ENCODE results near the gene PDE6G. TPM values are rescaled to one million over a fixed set of nuclear protein-coding genes. Genes with fewer than 3 reads are reported as not detected.

PDE6G gene
- total and polyA plus RNA-seq, 2 of the 13 experiments (the other 11 are each of a cell fraction or from before 2014, with no cell fraction given) = 1.4 to 6.7 TPM

GRCh38 chr17:81636505-81637288, 19.6 kb downstream of the PDE6G start, which contains the start of the genes NPLOC4 and TSPAN10 (continued):
- no peak for TF ChIP-seq CEBPZ (IDR thresholded peaks at IDR 0.05; ENCODE audit: low read length)
- peak; percentile 90 for TF ChIP-seq RELA (CRISPR knock-in tag; IDR thresholded peaks at IDR 0.05)
- no peak; the same call in 1 of the 2 replicates for TF ChIP-seq ATF7-NPFF (CRISPR knock-in tag; IDR thresholded peaks at IDR 0.05; ENCODE audit: low read depth)
- no peak for TF ChIP-seq JUNB (CRISPR knock-in tag; IDR thresholded peaks at IDR 0.05; ENCODE audit: borderline replicate concordance)
- no peak for TF ChIP-seq ZFP36L1 (CRISPR knock-in tag; IDR thresholded peaks at IDR 0.05)
- no peak for TF ChIP-seq ZSCAN5A (CRISPR knock-in tag; IDR thresholded peaks at IDR 0.05; ENCODE audit: borderline replicate concordance)
- TF ChIP-seq MLX (CRISPR knock-in tag; IDR thresholded peaks at IDR 0.05) = peak; percentile 58; the same call in 1 of the 2 replicates
- no peak for TF ChIP-seq ZFP41 (CRISPR knock-in tag; IDR thresholded peaks at IDR 0.05; ENCODE audit: borderline replicate concordance)
- peak; percentile 57; the same call in 1 of the 2 replicates for TF ChIP-seq ZNF629 (CRISPR knock-in tag; conservative IDR thresholded peaks at IDR 0.05)
- no peak; the same call in 1 of the 2 replicates for TF ChIP-seq CREBL2 (CRISPR knock-in tag; IDR thresholded peaks at IDR 0.05; ENCODE audit: borderline replicate concordance)
- no peak for TF ChIP-seq SMC3 (IDR thresholded peaks at IDR 0.05; ENCODE audit: low read length)
- TF ChIP-seq MTA1 (CRISPR knock-in tag; IDR thresholded peaks at IDR 0.05; ENCODE audit: borderline replicate concordance) = no peak
- peak; percentile 92 for TF ChIP-seq FOXK1 (CRISPR knock-in tag; IDR thresholded peaks at IDR 0.05; ENCODE audit: borderline replicate concordance, low read depth)
- TF ChIP-seq ELF1 (CRISPR knock-in tag; IDR thresholded peaks at IDR 0.05) = peak; percentile 72
- no peak for TF ChIP-seq ZNF350 (CRISPR knock-in tag; IDR thresholded peaks at IDR 0.05; ENCODE audit: borderline replicate concordance, low read depth)
- peak; percentile 55; the same call in 1 of the 2 replicates for TF ChIP-seq TOPORS (CRISPR knock-in tag; IDR thresholded peaks at IDR 0.05)
- no peak for TF ChIP-seq MTA3 (CRISPR knock-in tag; IDR thresholded peaks at IDR 0.05)
- peak; percentile 72; the same call in 1 of the 2 replicates for TF ChIP-seq SIX4 (CRISPR knock-in tag; IDR thresholded peaks at IDR 0.05)
- TF ChIP-seq ZFP36 (IDR thresholded peaks at IDR 0.05; ENCODE audit: borderline replicate concordance, low read depth, low read length, partially characterized antibody) = no peak
- TF ChIP-seq NR2C2 (CRISPR knock-in tag; IDR thresholded peaks at IDR 0.05; ENCODE audit: borderline replicate concordance) = peak; percentile 75; the same call in 1 of the 2 replicates
- TF ChIP-seq CENPT (CRISPR knock-in tag; IDR thresholded peaks at IDR 0.05; ENCODE audit: low read depth) = 0 out of 2 replicates have a peak, but pooled peaks have one; percentile 33
- TF ChIP-seq MTF2 (CRISPR knock-in tag; IDR thresholded peaks at IDR 0.05; ENCODE audit: borderline replicate concordance) = no peak
